ENCODE measurements around the gene AEN. TPM values are rescaled to one million over a fixed set of nuclear protein-coding genes. Genes with fewer than 3 reads are reported as not detected.

The AEN gene, protein sequence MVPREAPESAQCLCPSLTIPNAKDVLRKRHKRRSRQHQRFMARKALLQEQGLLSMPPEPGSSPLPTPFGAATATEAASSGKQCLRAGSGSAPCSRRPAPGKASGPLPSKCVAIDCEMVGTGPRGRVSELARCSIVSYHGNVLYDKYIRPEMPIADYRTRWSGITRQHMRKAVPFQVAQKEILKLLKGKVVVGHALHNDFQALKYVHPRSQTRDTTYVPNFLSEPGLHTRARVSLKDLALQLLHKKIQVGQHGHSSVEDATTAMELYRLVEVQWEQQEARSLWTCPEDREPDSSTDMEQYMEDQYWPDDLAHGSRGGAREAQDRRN
- 40.1 and 41.9 TPM in 2 replicates for total RNA-seq

DNA sequence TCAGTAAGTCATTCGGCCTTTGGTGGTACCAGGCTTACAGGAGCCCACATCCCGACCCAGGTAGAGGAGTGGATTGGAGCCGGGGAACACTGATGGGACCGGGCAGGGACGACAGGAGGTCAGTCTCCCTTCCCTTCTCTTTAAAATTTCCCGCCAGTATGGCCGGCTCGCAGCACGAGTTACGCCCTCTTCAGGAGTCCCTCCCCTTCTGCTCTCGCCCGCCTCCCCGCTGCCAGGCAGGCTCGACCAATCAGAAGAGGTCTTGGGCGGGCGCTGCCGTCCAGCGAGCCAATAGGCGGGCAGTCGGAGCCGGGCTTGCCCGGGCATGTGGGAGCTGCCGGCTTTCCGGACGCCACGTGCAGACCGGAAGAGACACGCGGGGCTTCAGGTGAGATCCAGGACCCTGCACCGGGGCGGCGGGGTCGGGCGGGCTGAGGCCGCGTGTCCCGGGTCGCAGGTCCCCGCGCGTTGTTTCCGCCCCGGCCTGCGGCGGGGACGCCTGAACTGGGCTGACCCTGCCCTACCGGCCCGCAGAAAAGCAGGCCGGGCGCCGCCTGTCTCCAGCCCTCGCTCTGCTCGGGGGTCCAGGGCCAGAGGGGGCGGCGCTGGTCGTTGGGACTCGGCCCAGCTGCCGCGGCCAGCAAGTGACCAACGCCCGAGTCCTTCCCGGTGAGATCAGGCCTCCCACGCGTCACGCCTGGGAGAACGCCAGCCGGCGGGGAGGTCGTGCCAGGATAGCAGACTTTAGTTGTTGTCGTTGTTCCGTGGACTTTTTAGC, at the start of gene AEN:
Gene AEN, plus strand, starts transcription at position 346 of the 778 bp plus-strand sequence. CDS start 4,870 bp downstream, outside the sequence.
- TF ChIP-seq, protein P1, sequence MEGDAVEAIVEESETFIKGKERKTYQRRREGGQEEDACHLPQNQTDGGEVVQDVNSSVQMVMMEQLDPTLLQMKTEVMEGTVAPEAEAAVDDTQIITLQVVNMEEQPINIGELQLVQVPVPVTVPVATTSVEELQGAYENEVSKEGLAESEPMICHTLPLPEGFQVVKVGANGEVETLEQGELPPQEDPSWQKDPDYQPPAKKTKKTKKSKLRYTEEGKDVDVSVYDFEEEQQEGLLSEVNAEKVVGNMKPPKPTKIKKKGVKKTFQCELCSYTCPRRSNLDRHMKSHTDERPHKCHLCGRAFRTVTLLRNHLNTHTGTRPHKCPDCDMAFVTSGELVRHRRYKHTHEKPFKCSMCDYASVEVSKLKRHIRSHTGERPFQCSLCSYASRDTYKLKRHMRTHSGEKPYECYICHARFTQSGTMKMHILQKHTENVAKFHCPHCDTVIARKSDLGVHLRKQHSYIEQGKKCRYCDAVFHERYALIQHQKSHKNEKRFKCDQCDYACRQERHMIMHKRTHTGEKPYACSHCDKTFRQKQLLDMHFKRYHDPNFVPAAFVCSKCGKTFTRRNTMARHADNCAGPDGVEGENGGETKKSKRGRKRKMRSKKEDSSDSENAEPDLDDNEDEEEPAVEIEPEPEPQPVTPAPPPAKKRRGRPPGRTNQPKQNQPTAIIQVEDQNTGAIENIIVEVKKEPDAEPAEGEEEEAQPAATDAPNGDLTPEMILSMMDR (IDR thresholded peaks at IDR 0.05), result no peak
- H3K36me3 Mint-ChIP-seq (ENCODE audit: low read depth), result peaks cover 20% of the 10 kb centered on the region
- no peaks in the 10 kb centered on the region for H3K9me3 Mint-ChIP-seq
- POLR2A ChIA-PET, result interaction anchor here (0.5 to 2.1 kb wide), 9 partner anchors 12 to 990 kb away, joined by 3 to 19 read pairs (median 6); partner anchors contain the start of genes ISG20, MFGE8, MRPL46 and MRPS11
- DNase-seq (peak; percentile 90), ATAC-seq (ENCODE audit: low read depth) (peak; percentile 94)
- peak within 1 kb of the TSS; percentile 87 for H3K4me3 Mint-ChIP-seq
- H3K27ac Mint-ChIP-seq, result peak within 1 kb of the TSS; percentile 92
- peaks cover 2% of the 10 kb centered on the region for H3K27me3 Mint-ChIP-seq
- CTCF ChIA-PET, result interaction anchor here (1.2 to 1.9 kb wide), 3 partner anchors 11 to 284 kb away, joined by 3 to 6 read pairs (median 5); no protein-coding TSS in a partner anchor
- H3K4me1 Mint-ChIP-seq, result peaks cover 50% of the 10 kb centered on the region
- intact Hi-C loops (cut with micrococcal nuclease), result loop anchor here (1.0 to 10.0 kb wide), 7 partner anchors 17 to 714 kb away; partner anchors contain the start of genes DET1, HAPLN3, MRPL46 and MRPS11

DNA sequence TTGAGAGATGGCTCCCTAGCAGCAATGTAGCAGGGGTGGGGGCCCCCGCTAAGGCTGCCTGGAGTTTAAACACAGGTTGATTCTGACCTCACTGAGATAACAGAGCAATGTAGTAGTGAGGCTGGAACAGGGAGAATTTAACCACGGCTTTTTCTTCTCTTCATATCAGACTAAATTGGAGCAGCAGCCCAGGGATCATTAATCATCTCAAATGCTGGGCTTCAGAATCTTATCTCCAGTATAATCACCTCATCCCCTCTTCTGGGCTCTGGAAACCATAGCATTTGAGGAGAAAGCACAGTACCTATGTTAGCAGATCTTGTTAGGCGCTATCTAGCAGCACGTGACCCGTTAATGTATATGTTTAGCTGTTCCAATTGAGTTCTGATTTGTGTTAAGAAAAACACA, 49.3 kb upstream of the AEN start:
- Mint-ChIP-seq H3K36me3 (ENCODE audit: low read depth) (no peaks in the 10 kb centered on the region), H3K9me3 (no peaks in the 10 kb centered on the region), H3K27ac (no peak overlapping the region), H3K4me1 (no peaks in the 10 kb centered on the region), H3K27me3 (peaks cover 5% of the 10 kb centered on the region), H3K4me3 (no peak overlapping the region)
- intact Hi-C loops (cut with micrococcal nuclease), result no loop called here
- no peak for DNase-seq
- ChIA-PET POLR2A (interaction anchor here (0.5 kb wide), 1 partner anchor 23 kb away, joined by 4 read pairs; no protein-coding TSS in a partner anchor), CTCF (no interaction called here)
- TF ChIP-seq, protein P1 (IDR thresholded peaks at IDR 0.05), result no peak
- no peak for ATAC-seq (ENCODE audit: low read depth)

DNA sequence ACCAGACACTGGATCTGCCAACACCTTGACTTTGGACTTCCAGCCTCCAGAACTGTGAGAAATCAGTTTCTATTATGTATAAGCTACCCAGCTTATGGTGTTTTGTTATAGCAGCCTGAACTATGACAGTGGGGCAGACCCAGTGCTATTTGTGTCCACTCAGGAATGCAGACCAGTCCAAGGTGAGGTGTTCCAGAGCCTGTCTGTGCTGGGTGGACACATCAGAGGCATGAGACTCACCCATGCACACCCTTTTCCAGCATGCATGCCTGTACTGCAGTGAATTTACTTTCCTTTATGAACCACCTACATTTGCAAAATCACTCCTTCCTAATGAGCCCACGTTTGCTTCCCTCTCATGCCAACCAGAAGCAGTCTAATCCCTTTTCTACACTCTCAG, 47.1 kb upstream of the AEN start:
- Mint-ChIP-seq H3K27ac (no peak overlapping the region), H3K9me3 (no peaks in the 10 kb centered on the region), H3K4me1 (no peaks in the 10 kb centered on the region), H3K27me3 (peaks cover 5% of the 10 kb centered on the region), H3K36me3 (ENCODE audit: low read depth) (no peaks in the 10 kb centered on the region), H3K4me3 (no peak overlapping the region)
- ChIA-PET POLR2A (no interaction called here), CTCF (no interaction called here)
- ATAC-seq (ENCODE audit: low read depth) (no peak), DNase-seq (no peak)
- TF ChIP-seq, protein P1 (IDR thresholded peaks at IDR 0.05), result no peak
- intact Hi-C loops (cut with micrococcal nuclease), result no loop called here

DNA sequence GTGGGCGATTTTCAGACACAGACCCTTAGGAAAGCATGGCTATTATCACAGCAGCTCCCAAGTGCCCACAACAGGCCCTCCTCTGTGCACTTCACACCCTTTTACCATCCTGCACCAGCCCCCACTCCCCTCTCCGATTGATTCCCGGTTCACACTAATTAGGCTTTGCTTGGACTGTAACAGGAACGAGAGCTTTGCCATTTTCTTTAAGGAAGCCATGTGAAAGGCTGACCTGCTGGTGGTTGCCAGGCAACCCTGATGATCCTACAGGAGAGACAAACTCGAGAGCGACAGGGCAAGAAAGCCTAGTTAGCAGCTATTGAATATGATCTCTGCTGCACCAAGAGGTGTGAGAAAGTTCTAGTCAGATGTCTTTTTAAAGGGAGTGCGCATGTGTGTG, 46.5 kb upstream of the AEN start:
- Mint-ChIP-seq H3K27ac (no peak overlapping the region), H3K27me3 (peaks cover 5% of the 10 kb centered on the region), H3K4me1 (no peaks in the 10 kb centered on the region), H3K9me3 (no peaks in the 10 kb centered on the region), H3K4me3 (no peak overlapping the region), H3K36me3 (ENCODE audit: low read depth) (no peaks in the 10 kb centered on the region)
- POLR2A ChIA-PET, result no interaction called here
- TF ChIP-seq, protein P1 (IDR thresholded peaks at IDR 0.05), result no peak
- DNase-seq, result no peak
- intact Hi-C loops (cut with micrococcal nuclease), result no loop called here
- CTCF ChIA-PET, result no interaction called here
- no peak for ATAC-seq (ENCODE audit: low read depth)

DNA sequence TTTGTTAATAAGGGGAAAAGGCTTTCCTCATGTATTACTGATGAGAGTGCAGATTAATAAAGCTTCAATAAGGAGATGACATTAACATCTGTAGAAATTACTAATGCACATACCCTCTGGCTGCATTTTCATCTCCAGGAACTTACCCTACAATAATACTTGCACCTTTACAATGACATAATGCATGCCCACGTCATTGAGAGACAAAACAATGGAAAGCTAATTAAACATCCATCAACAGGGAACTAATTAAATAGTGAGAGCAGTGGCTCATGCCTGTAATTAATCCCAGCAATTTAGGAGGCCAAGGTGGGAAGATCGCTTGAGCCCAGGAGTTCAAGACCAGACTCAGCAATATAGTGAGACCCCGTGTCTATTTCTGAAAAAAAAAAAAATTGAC, 41.8 kb upstream of the AEN start:
- no peaks in the 10 kb centered on the region for H3K4me1 Mint-ChIP-seq
- CTCF ChIA-PET, result no interaction called here
- H3K9me3 Mint-ChIP-seq, result no peaks in the 10 kb centered on the region
- H3K27me3 Mint-ChIP-seq, result peaks cover 2% of the 10 kb centered on the region
- POLR2A ChIA-PET, result no interaction called here
- DNase-seq (no peak), ATAC-seq (ENCODE audit: low read depth) (no peak)
- TF ChIP-seq, protein P1 (IDR thresholded peaks at IDR 0.05), result no peak
- no peak overlapping the region for H3K27ac Mint-ChIP-seq
- no peak overlapping the region for H3K4me3 Mint-ChIP-seq
- intact Hi-C loops (cut with micrococcal nuclease), result no loop called here
- H3K36me3 Mint-ChIP-seq (ENCODE audit: low read depth), result no peaks in the 10 kb centered on the region

Data from activated B cell treated with CpG ODN at 0.5 μM for 24 hours (primary cell).